Neural progenitor cell (in vitro differentiated cells): Measurements from ENCODE around the gene BMP15.

Experiments used
- EZH2 ChIP-seq: fragments of 200-600 bp; sonication (generic); IDR thresholded peaks from 2 replicates; pipeline ENCODE4 v1.6.1; 2017; ENCODE audit warnings: antibody characterized with exemption, mild to moderate bottlenecking, moderate library complexity
- EZH2phosphoT487 ChIP-seq: fragments of 200-600 bp; sonication (generic); IDR thresholded peaks from 2 replicates; pipeline ENCODE4 v1.6.1; 2017; ENCODE audit warnings: antibody characterized with exemption
- TF ChIP-seq, protein P1 (sequence below): fragments of 200-600 bp; sonication (generic); IDR thresholded peaks from 2 replicates; pipeline ENCODE4 v1.5.1; 2017; ENCODE audit warnings: antibody characterized with exemption, mild to moderate bottlenecking

DNA sequence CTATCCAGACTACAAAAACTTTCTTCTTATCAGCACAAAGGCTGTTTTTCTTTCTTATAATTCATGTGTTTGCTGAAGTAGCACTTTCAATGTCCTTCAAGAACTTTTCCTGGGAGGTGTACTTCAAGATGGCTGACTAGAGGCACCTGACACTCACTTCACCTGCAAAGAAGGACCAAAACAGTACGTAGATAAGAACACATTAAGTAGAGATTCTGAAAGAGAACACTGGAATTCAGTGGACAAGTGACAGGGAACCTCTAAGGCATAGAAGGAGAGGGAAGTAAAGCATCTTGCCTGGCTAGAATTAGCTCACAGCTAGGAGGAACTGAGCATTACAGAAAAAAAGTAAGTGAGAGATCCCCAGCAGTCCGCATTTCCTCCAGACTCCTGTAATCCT is 21.7 kb upstream of the BMP15 start:
- TF ChIP-seq, protein P1, sequence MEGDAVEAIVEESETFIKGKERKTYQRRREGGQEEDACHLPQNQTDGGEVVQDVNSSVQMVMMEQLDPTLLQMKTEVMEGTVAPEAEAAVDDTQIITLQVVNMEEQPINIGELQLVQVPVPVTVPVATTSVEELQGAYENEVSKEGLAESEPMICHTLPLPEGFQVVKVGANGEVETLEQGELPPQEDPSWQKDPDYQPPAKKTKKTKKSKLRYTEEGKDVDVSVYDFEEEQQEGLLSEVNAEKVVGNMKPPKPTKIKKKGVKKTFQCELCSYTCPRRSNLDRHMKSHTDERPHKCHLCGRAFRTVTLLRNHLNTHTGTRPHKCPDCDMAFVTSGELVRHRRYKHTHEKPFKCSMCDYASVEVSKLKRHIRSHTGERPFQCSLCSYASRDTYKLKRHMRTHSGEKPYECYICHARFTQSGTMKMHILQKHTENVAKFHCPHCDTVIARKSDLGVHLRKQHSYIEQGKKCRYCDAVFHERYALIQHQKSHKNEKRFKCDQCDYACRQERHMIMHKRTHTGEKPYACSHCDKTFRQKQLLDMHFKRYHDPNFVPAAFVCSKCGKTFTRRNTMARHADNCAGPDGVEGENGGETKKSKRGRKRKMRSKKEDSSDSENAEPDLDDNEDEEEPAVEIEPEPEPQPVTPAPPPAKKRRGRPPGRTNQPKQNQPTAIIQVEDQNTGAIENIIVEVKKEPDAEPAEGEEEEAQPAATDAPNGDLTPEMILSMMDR: no peak
- TF ChIP-seq EZH2: no peak
- no peak for TF ChIP-seq EZH2phosphoT487
